B cell (primary cell): ENCODE data around the gene SYNPR. TPM values are rescaled to one million over a fixed set of nuclear protein-coding genes. Genes with fewer than 3 reads are reported as not detected.

ENCODE experiments used
- ATAC-seq: fragments of 200-7000 bp; cut with Tn5 transposase; one replicate; pipeline ENCODE4 v1.10.0; 2021; ENCODE audit warnings: low read depth, mild to moderate bottlenecking, moderate number of reproducible peaks, moderate library complexity
- CTCF ChIA-PET: fragments of 350-600 bp; sonication (Branson Sonifier 250); formaldehyde crosslinking; loops from one replicate; lab custom pipeline; 2021; ENCODE audit warnings: antibody characterized with exemption, inconsistent platforms; lab: Charles Lee
- POLR2A ChIA-PET: fragments of 350-600 bp; sonication (Branson Sonifier 250); formaldehyde crosslinking; loops from one replicate; lab custom pipeline; 2021; ENCODE audit warnings: antibody characterized with exemption; lab: Charles Lee
- DNase-seq: peaks from one replicate; pipeline ENCODE4 v3.0.0; 2013
- H2AFZ ChIP-seq: 2 replicates; pipeline ENCODE4 v1.6.1; 2012; ENCODE audit warnings: mild to moderate bottlenecking, low read depth, low read length; ENCODE audit not compliant: insufficient read depth, poor library complexity, severe bottlenecking
- H3K27ac ChIP-seq, 2 donors: 1 replicate in 1 of 2; 2 replicates in 1 of 2; pipeline ENCODE4 v1.5.1; 2012 to 2013; ENCODE audit warnings: low read length in 2 of 2, mild to moderate bottlenecking in 2 of 2, moderate library complexity in 1 of 2
- H3K27me3 ChIP-seq, 4 experiments: fragments of 200-600 bp in 1 of 4; sonication (generic) in 1 of 4; replicated peaks in 1 of 4; 1 replicate in 2 of 4; 2 replicates in 2 of 4; pipeline versions ENCODE4 v1.6.1 to v1.7.0; 2013 to 2016; ENCODE audit warnings: low read length in 3 of 4, mild to moderate bottlenecking in 2 of 4, mixed read lengths in 1 of 4, moderate library complexity in 1 of 4; ENCODE audit not compliant: insufficient read depth in 4 of 4, control insufficient read depth in 3 of 4; ENCODE audit errors: control extremely low read depth in 1 of 4
- H3K36me3 ChIP-seq, 2 experiments: replicated peaks in 1 of 2; 1 replicate in 1 of 2; 2 replicates in 1 of 2; pipeline versions ENCODE4 v1.6.1 to v1.7.1; 2013; ENCODE audit warnings: low read length in 1 of 2; ENCODE audit not compliant: insufficient read depth in 2 of 2, control insufficient read depth in 1 of 2; ENCODE audit errors: control extremely low read depth in 1 of 2, extremely low read depth in 1 of 2
- H3K4me1 ChIP-seq, 2 donors: fragments of 200-600 bp in 1 of 2; sonication (generic) in 1 of 2; 1 replicate in 1 of 2; 2 replicates in 1 of 2; pipeline versions ENCODE4 v1.5.1 to v1.6.1; 2013 to 2017; ENCODE audit warnings: low read length in 2 of 2; ENCODE audit not compliant: control insufficient read depth in 2 of 2, insufficient read depth in 2 of 2
- H3K4me2 ChIP-seq: replicated peaks from 2 replicates; pipeline ENCODE3; 2012; ENCODE audit warnings: mild to moderate bottlenecking, low read depth, low read length; ENCODE audit not compliant: poor library complexity, severe bottlenecking
- H3K4me3 ChIP-seq, 5 experiments: fragments of 200-600 bp in 1 of 5; sonication (generic) in 1 of 5; 1 replicate in 3 of 5; 2 replicates in 2 of 5; pipeline versions ENCODE4 v1.5.1 to v1.7.0; 2011 to 2016; ENCODE audit warnings: low read length in 4 of 5, mild to moderate bottlenecking in 4 of 5, low read depth in 2 of 5, control low read depth in 1 of 5, moderate library complexity in 1 of 5; ENCODE audit not compliant: insufficient read depth in 1 of 5; ENCODE audit errors: control extremely low read depth in 1 of 5, extremely low read depth in 1 of 5
- H3K79me2 ChIP-seq: fragments of 200-600 bp; sonication (generic); one replicate; pipeline ENCODE4 v1.6.0; 2016; ENCODE audit warnings: low read length; ENCODE audit not compliant: control insufficient read depth, insufficient read depth
- H3K9ac ChIP-seq: fragments of 200-600 bp; sonication (generic); 2 replicates; pipeline ENCODE4 v1.6.1; 2017; ENCODE audit warnings: mild to moderate bottlenecking, low read length, moderate library complexity
- H3K9me3 ChIP-seq, 3 donors: one replicate each; pipeline versions ENCODE4 v1.6.1 to v1.7.1; 2013; ENCODE audit warnings: low read length in 2 of 3; ENCODE audit not compliant: control insufficient read depth in 2 of 3, insufficient read depth in 1 of 3; ENCODE audit errors: control extremely low read depth in 1 of 3
- H4K20me1 ChIP-seq: 2 replicates; pipeline ENCODE4 v1.6.0; 2012; ENCODE audit warnings: mild to moderate bottlenecking, low read length; ENCODE audit not compliant: insufficient read depth, control insufficient read depth, poor library complexity, severe bottlenecking
- H3K27ac Mint-ChIP-seq: one replicate; pipeline ENCODE4 v1.8.0; 2021; ENCODE audit warnings: mixed read lengths
- H3K27me3 Mint-ChIP-seq: one replicate; pipeline ENCODE4 v1.8.0; 2021; ENCODE audit warnings: mixed read lengths
- H3K4me1 Mint-ChIP-seq: one replicate; pipeline ENCODE4 v1.8.0; 2021; ENCODE audit warnings: mixed read lengths
- H3K4me3 Mint-ChIP-seq: one replicate; pipeline ENCODE4 v1.8.0; 2021; ENCODE audit warnings: mixed read lengths
- H3K9me3 Mint-ChIP-seq: one replicate; pipeline ENCODE4 v1.8.0; 2022; ENCODE audit warnings: mixed read lengths; ENCODE audit not compliant: insufficient read depth
- EZH2 ChIP-seq: IDR thresholded peaks from 2 replicates; pipeline ENCODE4 v1.6.1; 2012; ENCODE audit warnings: borderline replicate concordance, low read depth, mild to moderate bottlenecking, moderate library complexity, low read length; ENCODE audit not compliant: insufficient read depth, poor library complexity, severe bottlenecking
- WGBS: methylation state at CpG from one replicate; pipeline ENCODE4 v1.1.5; 2013; ENCODE audit warnings: missing lambda C conversion rate; ENCODE audit not compliant: insufficient coverage; 5-methylcytosine and 5-hydroxymethylcytosine counted together
- intact Hi-C: fragments of 100-400 bp; cut with micrococcal nuclease; formaldehyde crosslinking; loops from one replicate; pipeline ENCODE4 v1.10.0; 2022
- polyA plus RNA-seq: library from polyadenylated mRNA; depleted of rRNA; stranded (reverse); fragments of >200 nt; gene quantifications from 2 replicates; pipeline ENCODE4 v1.2.3, GENCODE V29; 2012
- total RNA-seq, 2 donors: library from RNA; stranded (reverse); fragments of 120-200 nt in 1 of 2; gene quantifications; 1 replicate in 1 of 2; 2 replicates in 1 of 2; pipeline versions ENCODE4 v1.2.3 to v1.2.4, GENCODE V29; 2013 to 2022
- TF ChIP-seq, protein P1 (sequence below): fragments of 200-600 bp; IDR thresholded peaks from one replicate; pipeline ENCODE4 v1.8.0; 2022; ENCODE audit warnings: antibody characterized with exemption, mild to moderate bottlenecking

The SYNPR gene
- total and polyA plus RNA-seq, 2 donors (not counting 1 experiment from before 2014, with no cell fraction given) = not detected

DNA sequence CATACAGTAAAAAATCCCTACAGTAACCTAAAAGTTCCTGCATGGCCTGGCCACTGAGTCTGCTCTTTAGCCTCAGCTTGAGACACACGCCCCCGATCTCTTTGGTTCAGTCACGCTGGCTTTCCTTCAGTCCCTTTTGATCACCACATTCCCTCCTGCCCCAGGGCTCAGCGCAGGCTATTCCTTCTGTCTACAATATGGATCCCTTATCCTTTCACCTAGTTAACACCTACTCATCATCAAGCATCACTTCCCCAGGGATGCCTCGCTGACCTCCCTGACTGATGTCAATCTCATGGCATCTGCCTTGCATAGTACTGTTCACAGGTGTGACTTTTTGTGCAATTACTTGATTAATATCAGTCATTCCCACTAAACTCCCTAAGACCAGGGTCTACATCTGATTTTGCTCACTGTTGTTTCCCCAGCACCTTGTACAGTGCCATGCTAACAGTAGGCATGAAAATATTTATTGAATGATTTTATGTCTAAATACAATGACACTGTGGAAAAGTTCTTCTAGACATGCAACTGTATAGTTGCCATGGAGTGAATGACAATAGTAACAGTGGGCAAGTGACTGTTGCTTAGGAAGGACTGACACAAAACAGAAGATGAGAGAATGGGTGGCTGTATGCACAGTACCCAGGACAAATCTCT is 374.1 kb downstream of the SYNPR start, which contains the start of gene SNTN:
Gene SNTN (plus strand): TSS at position 610 of the 660 bp plus-strand sequence. CDS start 13 bp downstream, at position 623.
- Histone ChIP-seq H3K27ac (no peak within 1 kb of the TSS), H2AFZ (no peak within 1 kb of the TSS), H3K9ac (no peak within 1 kb of the TSS), H3K36me3 (no peaks in the 10 kb centered on the region), H3K27me3 (no peaks in the 10 kb centered on the region), H3K4me3 (no peak within 1 kb of the TSS), H3K4me2 (no peak within 1 kb of the TSS), H3K79me2 (no peaks in the 10 kb centered on the region), H3K9me3 (no peaks in the 10 kb centered on the region), H3K4me1 (no peaks in the 10 kb centered on the region), H4K20me1 (no peaks in the 10 kb centered on the region)
- DNase-seq (no peak), ATAC-seq (no peak)
- CTCF ChIA-PET = no interaction called here
- intact Hi-C loops = no loop called here
- Mint-ChIP-seq H3K4me1 (no peaks in the 10 kb centered on the region), H3K27ac (no peak within 1 kb of the TSS), H3K4me3 (no peak within 1 kb of the TSS), H3K27me3 (no peaks in the 10 kb centered on the region), H3K9me3 (no peaks in the 10 kb centered on the region)
- POLR2A ChIA-PET = no interaction called here
- TF ChIP-seq EZH2 = no peak
- TF ChIP-seq, protein P1, sequence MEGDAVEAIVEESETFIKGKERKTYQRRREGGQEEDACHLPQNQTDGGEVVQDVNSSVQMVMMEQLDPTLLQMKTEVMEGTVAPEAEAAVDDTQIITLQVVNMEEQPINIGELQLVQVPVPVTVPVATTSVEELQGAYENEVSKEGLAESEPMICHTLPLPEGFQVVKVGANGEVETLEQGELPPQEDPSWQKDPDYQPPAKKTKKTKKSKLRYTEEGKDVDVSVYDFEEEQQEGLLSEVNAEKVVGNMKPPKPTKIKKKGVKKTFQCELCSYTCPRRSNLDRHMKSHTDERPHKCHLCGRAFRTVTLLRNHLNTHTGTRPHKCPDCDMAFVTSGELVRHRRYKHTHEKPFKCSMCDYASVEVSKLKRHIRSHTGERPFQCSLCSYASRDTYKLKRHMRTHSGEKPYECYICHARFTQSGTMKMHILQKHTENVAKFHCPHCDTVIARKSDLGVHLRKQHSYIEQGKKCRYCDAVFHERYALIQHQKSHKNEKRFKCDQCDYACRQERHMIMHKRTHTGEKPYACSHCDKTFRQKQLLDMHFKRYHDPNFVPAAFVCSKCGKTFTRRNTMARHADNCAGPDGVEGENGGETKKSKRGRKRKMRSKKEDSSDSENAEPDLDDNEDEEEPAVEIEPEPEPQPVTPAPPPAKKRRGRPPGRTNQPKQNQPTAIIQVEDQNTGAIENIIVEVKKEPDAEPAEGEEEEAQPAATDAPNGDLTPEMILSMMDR = no peak
- WGBS = 86% methylated on average over 4 of the region's 5 CpGs

DNA sequence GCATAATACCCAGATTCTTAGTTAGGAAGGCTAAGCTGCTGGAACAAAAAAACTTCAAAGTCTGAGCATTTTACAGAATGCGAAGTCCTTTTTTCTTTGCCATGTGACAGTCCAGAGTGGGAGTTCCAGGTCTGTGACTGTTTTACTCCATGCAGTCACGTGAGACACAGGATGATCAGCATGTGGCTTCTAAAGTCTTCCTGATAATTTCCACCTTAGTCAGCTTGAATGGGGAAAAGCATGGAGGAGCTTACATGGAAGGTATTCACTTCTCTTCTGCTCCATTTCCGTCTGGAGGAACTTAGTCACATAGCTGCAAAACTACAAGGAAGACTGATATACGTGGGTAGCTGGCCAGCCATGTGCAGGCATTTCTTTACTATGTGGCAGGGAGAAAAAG is 376.1 kb downstream of the SYNPR start:
- Histone ChIP-seq H4K20me1 (no peaks in the 10 kb centered on the region), H3K27ac (no peak overlapping the region), H3K9me3 (no peaks in the 10 kb centered on the region), H3K9ac (no peak overlapping the region), H2AFZ (no peak overlapping the region), H3K4me1 (no peaks in the 10 kb centered on the region), H3K4me2 (no peak overlapping the region), H3K27me3 (no peaks in the 10 kb centered on the region), H3K4me3 (no peak overlapping the region), H3K79me2 (no peaks in the 10 kb centered on the region), H3K36me3 (no peaks in the 10 kb centered on the region)
- Mint-ChIP-seq H3K27me3 (no peaks in the 10 kb centered on the region), H3K9me3 (no peaks in the 10 kb centered on the region), H3K4me1 (no peaks in the 10 kb centered on the region), H3K27ac (no peak overlapping the region), H3K4me3 (no peak overlapping the region)
- TF ChIP-seq EZH2 = no peak
- TF ChIP-seq, protein P1 = no peak
- ChIA-PET POLR2A (no interaction called here), CTCF (no interaction called here)
- ATAC-seq (no peak), DNase-seq (no peak)
- intact Hi-C loops = no loop called here
- WGBS = 92% methylated on average over 2 of the region's 4 CpGs
